HG02588 (cell line): Measurements from ENCODE around the gene RACGAP1.

Source experiments
- ATAC-seq: cut with Tn5 transposase; IDR thresholded peaks from one replicate; pipeline ENCODE4 v1.9.1; 2021; ENCODE audit warnings: mild to moderate bottlenecking, moderate library complexity; ENCODE audit not compliant: unreplicated experiment

Gene RACGAP1

DNA sequence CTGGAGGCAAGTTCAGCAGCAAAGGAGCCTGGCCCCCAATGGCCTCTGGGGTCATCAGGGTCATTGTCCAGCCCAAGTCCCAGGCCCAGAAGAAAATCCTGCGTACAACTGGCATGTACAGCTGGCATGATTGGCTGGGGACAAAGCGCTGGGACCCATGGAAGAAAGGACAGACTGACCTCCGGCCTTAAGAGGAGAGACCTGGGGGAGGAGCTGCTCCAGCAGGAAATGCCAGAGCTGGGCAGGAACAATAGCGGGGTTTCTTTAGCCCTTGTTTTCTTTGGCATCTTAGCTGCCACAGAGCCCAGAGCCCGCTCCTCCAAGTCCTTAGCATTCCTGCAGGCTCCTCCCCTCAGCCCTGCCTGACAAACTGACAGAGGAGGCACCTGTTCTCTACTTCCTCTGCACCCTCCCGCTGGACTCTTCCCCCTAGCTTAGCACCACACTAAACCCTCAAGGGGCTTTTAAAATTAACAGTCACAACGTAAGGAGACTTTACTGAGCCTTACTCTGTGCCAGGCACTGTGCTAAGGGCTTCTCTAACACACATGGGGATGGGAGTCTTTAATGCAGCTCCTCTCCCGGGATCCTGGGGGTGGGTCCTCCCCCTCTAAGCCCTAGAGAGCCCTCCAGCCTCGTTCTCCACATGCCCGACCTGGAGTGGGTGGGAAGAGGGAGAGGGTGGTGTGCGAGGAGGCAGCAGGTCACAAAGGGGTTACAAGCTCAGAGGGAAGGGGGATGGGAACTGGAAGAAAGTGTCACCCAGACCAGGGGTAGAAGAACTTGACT, 65.4 kb downstream of the RACGAP1 start:
- ATAC-seq: no peak

DNA sequence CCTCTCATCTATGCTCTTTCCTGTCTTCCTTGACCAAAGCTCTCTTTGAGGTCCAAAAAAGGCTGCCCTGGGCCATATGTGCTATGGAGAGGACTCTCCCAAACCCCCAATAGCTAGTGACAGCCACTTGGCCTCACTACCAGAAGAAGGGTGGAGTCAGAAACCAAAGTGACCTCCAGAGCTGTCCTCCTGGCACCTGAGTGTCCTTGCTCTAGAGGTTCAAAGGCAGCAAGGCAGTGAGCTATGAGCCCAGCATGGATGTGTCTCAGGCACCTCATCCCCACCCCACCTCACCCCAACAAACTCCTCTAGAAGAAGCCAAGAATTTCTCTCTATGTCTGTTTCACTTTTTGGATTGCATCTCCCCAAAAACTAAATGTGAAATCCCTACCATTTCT, 67.7 kb downstream of the RACGAP1 start:
- no peak for ATAC-seq

DNA sequence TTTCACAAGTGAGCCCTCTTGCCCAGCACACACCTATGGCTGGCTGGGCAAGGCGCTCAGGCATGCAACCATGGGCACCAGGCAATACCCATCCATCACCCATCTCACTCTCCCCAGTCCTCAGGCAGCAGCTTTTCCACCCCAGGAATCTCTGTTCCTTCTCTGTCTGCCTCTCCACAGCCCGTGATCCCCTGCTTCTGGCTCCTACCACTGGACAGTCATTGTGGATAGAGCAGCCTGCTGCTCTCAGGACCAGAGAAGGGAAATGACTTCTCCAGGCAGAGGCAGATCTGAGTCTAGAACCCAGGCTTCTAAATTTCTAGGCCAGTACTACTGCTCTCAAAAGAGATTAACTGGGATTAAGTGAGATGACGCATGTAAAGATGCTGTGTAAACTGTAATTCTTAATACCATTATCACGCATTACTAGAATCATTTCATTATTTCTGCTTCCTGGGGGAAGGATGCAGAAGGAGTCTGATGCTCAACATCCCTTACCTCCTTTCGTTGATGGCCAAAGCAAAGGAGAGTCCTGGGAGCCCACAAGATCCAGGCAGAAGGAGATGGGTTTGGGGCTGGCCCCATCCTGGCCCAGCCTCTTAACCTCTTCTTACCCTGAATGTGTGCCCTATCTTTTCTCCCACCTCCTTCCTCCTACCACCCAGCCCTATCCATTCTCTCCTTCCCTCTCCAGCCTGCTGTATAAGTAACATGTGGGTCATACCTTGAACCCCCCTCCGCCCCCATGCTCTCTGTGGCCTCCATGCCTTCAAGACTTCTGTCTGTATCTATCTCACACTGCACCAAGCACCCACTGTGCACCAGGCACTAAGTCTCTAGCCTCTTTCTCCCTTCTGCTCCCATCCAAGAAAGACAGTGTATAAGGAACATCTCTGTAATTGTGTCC, 68.4 kb downstream of the RACGAP1 start:
- no peak for ATAC-seq

DNA sequence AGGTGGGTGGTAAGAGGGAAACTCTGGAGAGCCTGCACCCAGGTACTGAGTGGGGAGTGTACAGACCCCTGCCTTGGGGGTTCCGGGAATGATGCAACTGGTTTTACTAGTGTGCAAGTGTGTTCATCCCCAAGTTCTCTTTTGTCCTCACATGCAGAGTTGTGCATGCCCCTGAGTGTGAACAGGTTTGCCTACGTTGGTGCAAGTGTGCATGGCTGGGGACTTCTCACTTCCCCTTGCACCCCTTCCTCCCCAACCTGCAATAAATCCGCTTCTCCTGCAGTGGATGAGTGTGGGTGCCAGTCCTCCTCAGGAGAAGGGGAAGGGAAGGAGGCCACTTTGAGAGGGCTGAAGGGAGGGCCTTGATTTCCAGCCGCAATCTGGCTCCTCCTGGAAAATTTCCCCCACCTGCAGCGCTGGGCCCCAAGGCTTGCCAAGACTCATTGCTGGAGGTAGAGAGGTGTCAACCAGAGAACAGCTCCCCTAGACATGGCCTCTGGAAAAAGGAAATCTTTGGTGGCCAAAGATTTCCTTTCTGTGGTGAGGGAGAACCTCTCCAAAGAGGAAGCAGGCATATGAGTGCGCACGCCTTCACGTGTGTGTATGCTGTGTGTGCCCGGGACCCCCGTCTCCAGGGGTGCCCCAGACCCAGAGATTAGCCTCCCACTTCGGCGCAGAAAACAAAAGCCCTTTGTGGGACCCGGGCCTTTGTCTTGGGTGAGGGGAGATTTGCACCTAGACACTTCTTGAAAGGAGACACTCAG, 69.2 kb downstream of the RACGAP1 start:
- no peak for ATAC-seq

DNA sequence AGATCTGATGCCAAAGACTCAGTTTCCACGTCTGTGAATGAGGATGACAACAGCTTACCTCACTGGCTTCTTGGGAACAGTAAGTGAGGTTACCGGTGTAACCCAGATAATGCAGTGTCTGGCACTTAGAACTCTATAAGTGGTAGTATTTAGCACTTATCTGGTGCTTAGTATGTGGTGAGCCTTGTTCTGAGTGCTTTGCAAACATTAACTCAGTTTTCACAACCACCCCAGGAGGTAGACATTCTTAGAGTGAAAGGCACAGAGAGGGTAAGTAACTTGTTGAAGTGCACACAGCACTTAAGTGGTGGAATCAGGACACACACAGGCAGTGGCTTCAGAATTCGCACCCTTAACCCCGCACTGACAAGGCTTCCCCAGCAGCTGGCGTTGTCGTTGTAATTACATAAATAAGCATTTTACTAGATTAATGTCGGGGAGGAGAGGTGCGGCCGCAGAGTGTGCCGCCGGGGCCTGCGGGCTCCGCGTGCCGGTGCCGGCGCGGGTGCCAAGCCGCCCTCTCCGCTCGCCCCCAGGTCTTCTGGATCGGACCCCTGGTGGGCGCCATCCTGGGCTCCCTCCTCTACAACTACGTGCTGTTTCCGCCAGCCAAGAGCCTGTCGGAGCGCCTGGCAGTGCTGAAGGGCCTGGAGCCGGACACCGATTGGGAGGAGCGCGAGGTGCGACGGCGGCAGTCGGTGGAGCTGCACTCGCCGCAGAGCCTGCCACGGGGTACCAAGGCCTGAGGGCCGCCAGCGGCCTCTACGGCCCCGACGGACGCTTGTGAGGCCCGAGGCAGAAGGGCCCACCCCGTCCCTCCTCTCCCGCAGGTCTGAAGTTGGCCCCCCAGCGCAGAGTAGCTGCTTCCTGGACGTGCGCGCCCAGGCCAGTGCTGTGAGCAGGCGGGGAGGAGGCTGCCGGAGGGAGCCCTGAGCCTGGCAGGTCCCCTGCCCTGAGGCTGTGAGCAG, 70.1 kb downstream of the RACGAP1 start:
- no peak for ATAC-seq

DNA sequence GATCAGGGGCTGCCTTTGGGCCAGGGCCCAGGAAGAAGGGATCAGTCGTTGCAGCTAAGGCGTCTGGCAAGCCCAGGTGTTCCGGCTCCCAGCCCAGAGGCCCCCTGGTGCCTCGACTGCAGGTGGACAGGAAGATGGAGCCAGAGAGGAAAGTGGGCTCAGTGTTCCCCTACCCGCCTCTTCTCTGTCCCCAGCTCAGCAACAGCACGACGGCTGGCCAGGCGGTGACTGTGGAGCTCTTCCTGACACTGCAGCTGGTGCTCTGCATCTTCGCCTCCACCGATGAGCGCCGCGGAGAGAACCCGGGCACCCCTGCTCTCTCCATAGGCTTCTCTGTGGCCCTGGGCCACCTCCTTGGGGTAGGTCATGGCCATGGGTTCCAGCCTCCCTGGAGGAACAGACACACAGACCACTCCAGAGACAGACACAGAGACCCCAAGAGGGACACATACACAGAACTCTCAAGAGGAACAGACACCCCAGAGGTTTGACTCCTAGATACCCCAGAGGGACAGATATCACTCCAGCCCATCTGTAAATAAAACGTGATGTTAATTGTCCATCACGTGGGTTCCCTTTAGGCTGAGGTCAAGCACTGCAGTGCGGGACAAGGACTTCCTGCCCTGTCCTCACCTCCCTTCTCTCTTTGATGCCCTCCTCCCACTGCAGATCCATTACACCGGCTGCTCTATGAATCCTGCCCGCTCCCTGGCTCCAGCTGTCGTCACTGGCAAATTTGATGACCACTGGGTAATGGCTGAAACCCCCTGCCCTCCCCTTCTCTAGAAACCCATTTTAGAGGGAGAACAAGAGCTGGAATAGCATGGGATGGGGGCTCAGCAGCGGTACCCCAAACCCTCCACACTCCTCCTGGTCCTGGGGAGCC, 71.1 kb downstream of the RACGAP1 start:
- no peak for ATAC-seq

DNA sequence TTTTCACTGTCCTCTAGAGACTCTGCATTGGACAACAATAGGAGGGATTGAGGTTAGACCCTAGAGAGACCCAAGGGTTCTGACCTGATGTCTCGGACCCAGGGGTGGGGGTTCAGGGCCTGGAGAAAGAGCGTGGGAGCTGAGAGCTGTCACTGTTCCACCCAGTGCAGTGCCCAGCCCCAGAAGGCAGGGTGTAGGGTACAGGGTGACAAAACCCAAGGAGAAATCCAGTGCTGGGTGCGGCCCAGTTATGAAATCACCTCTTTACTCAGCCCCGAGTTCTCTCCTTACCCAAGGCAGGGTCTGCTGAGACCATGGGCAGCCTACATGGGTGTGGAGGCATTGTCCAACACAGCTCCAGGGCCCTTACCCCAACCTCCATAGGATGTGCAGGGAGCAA, 72.1 kb downstream of the RACGAP1 start:
- ATAC-seq: no peak

DNA sequence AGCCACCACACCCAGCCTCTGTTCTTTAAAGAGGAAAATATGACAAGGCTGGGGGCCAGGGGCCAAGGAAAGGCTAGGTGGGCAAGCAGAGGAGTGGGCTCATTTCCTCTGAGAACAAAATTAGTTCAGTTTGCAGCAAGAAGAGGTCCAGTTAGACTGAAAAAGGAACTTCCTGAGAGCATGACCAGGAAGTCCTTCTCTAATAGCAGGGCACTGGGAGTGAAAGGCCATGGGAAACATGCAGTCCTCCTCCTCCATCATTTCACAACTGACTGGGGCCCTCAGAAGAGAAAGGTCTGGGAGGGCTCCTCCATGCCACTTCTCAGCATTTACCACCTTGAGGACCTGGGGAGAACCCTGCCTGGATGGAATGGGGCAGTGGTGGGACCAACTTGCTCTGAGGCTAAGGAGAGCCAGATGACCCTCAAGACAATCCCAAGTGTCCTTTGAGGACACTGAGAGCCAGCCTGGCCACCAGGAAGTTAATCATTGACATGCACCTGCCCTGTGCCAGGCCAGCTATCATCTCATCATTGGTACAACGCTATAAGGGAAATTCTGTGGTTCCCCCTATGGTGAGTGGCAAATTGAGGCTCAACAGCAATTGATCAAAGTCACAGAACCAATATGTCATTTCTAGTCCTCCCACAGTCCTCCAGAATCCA, 72.8 kb downstream of the RACGAP1 start:
- ATAC-seq: no peak

DNA sequence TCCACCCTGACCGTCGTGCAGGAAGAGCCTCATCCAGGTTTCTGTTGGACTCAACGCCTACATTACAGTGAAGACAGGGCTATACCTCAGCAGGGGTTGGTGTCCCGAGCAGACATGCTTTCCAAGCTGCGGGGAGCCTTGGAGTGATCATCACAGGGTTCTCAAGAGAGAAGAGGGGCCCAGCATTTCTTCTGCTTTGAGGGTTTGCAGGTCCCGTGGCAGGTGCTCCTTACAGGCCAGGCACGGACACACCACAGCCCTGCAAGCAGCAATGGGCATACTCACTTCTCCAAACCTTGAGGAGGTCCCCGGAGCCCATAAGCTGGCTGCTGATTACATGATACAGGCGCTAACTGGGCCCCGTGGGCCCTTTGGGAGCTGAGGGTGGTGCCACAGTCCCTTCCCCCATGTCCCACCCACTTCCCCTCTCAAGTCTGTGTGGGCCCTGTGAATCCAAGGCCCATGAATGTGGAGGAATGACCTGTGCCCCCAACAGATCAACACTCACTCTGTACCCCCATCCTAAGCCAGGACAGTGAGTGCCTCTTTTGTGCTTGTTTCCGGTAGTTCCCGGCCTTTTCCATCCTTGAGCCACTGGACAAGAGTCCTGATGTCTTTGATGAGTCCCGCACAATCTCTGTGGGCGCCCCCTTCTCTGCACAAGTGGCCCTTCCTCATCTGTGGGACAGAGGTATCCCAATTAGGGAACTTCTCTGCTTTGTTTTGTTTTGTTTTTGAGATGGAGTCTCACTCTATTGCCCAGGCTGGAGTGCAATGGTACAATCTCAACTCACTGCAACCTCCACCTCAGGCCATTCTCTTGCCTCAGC, 73.7 kb downstream of the RACGAP1 start:
- ATAC-seq: no peak

DNA sequence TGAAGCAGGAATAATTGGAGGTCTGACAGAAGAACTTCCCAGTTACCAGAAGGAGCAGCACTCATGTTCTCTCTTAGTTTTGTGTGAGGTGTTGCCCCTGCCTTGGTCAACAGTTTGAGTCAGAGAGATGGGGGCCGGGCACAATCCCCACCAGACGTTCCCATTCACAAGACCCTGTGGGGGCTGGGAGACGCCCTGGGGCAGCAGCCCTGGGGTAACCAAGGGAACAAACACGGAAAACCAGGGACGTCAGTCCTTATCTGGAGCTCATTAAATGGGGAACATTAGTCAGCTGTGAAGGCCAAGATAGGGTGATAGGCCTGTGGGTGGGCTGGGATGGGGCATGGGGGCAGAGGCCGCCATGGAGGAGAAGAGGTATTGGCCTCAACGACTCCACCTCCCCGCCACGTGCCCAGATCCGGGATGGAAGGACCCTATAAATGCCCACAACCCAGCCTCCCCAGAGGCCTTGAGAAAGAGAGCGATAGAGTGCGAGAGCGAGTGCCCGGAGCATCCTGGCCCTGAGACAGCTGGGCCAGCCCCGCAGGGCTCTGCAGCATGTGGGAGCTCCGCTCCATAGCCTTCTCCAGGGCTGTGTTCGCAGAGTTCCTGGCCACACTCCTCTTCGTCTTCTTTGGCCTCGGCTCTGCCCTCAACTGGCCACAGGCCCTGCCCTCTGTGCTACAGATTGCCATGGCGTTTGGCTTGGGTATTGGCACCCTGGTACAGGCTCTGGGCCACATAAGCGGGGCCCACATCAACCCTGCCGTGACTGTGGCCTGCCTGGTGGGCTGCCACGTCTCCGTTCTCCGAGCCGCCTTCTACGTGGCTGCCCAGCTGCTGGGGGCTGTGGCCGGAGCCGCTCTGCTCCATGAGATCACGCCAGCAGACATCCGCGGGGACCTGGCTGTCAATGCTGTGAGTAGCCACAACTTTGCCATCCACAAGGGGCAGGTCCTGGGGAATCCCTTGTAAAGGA, 74.7 kb downstream of the RACGAP1 start, which contains the start of gene AQP2:
TSS of gene AQP2 (plus strand) at position 465 of the 979 bp plus-strand sequence. CDS start at position 559, 94 bp downstream.
- no peak for ATAC-seq

DNA sequence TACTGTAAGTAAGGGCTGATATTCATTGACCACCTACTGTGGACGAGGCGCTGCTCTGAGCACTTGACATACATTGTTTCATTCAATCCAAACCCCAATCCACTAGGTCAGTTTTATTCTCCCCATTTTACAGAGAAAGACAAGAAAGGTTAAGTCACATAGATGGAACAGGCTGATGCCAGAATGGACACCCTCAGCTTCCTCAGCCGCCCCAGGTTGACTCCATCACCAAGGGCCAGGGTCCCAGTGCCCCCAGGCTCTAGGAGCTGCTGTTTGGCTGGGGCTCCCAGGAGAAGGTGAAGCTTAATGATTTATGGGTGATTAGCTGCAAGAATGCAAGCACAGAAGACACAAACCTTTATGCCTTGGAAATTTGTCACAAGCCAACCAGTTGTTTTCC, 75.4 kb downstream of the RACGAP1 start:
- no peak for ATAC-seq

DNA sequence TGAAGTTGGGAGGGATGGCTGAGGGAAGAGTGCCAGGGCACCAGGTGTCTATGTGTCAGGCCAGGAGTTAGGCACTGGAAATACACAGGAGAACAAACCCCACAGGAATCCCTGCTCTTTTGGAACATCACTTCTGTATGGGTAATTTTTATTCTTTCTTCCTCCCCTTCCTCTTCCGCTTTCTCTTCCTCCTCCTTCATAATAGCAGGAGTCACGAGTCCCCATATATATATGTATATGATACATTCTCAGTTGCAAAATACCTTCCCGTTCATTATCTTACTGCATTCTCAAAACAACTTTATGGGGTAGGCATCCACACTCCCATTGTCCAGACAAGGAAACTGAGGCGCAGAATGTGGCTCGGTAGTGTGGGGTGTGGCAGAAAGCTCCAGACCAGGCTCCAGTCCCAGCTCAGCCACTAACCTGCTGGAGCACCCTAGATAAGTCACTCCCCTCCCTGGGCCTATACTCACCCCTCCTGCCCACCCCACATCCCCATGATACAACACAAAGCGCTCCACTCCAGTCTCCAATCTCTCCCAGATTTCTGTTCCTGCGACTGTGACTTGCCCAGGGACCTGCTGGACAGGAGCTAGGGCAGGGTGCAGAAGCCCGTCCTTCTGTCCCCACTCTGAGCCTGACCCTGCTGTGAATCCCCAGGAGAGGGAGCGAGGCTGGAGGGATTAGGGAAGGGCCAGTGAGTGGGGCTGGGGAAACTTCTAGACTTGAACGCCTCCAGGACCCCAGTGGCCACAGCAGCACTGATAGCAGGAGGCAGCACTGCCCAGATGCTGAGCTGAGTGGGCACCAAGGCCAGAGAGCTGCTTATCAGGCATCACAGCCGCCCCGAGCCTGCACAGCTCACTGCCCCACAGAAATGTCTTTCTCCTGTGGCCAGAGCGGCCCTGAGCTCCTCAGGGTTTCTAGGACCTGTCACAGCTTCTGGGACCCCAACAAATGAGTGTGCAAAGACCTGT, 76.1 kb downstream of the RACGAP1 start:
- ATAC-seq: no peak

DNA sequence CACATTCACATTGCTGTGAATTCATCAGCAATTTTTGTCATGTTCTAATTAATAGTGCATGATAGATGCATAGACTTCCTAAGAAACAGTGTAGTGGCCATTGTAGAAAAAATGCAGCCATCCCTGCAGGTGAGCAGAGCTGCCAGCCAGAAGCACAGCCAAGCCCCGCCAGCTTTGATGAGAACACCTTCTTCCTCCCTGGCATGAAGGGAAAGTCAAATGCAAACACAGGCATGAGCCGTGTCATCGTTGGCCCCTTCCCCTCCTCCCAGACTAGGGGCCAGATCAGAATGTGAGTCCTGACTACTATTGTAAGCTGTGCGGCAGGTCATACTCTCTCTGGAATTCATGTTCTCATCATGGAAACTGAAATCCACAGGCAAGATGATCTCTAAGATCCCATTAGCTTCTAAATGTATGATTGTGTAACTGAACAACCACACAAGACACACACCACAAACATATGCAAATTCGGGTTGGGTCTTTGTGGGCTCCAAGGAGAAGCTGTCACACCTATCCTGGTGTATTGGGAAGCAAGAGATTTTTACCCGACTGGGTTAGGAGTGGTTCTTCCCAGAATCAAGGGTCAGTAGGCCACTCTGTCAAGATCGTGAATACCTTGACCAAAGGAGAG, 77.6 kb downstream of the RACGAP1 start:
- no peak for ATAC-seq

DNA sequence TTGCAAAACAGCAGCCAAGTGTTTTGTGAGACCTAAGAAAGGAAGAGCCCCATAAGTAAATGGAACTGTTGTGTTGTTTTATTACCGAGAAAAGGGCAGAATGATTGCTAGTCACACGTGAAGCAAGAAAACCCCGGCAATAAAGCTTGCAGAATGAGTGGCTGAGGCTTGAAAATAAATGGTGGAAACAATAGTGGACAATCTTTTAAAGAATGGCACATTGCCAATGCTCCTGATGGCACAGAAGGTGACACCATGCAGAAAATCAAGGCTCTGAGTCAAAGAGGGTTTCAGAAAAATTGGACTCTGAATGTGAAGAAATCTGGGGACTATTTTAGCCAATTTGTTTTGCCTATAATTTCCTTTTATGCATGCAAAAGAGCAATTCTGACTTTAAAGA, 78.8 kb downstream of the RACGAP1 start:
- no peak for ATAC-seq

DNA sequence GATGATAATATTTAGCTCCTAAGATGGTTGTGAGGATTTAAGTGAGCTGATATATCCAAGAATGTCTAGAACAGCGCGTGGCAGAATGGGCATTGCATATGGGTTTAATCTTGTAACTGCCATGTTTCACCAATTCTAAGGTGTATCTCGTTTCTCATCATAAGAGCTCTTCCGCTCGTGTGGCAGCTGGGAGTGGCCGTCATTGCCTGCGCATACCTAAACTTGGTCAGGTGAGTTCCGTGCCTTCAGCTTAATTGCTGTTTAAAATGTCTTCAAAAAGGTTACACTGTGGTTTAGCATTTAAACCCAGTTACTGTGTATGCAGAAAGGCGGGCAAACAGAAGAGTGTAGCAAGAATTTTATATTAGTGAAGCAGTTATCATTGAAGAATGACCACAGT, 79.2 kb downstream of the RACGAP1 start:
- ATAC-seq: no peak
